ENCODE measurements around the gene FAHD2A.
A peak's percentile ranks its signal among the peaks of the same experiment; 100 is the strongest.
"Not testable (repeated sequence)": the region's sequence is repeated elsewhere in the genome, so short reads cannot be mapped to it uniquely, and the experiment has no call there.

The FAHD2A gene

GRCh38 chr2:95433973-95434372 is 31.5 kb downstream of the FAHD2A start:
- H3K4me3 ChIP-seq (replicated peaks in 1 of 2; ENCODE audit: low read depth in 2 of 2, low read length in 2 of 2); DNase-seq (ENCODE audit: low read depth in 2 of 2): not testable (repeated sequence)

GRCh38 chr2:95434507-95435076 is 32.1 kb downstream of the FAHD2A start:
- DNase-seq (ENCODE audit: low read depth in 2 of 2) = peak; percentile 24 to 57

GRCh38 chr2:95435162-95435871 is 32.8 kb downstream of the FAHD2A start:
- DNase-seq (ENCODE audit: low read depth in 2 of 2); H3K4me3 ChIP-seq (replicated peaks in 1 of 2; ENCODE audit: low read depth in 2 of 2, low read length in 2 of 2): not testable (repeated sequence)

More at GRCh38 chr2:95434507-95435076, 32.1 kb downstream of the FAHD2A start:
- H3K4me3 ChIP-seq (replicated peaks in 1 of 2; ENCODE audit: low read depth in 2 of 2, low read length in 2 of 2) = not testable (repeated sequence)

- not testable (repeated sequence) for DNase-seq (ENCODE audit: low read depth in 2 of 2); H3K4me3 ChIP-seq (replicated peaks in 1 of 2; ENCODE audit: low read depth in 2 of 2, low read length in 2 of 2)
These were observed 33.3 kb downstream of the FAHD2A start for GRCh38 chr2:95435872-95436209.

- H3K4me3 ChIP-seq (replicated peaks in 1 of 2; ENCODE audit: low read depth in 2 of 2, low read length in 2 of 2); DNase-seq (ENCODE audit: low read depth in 2 of 2): not testable (repeated sequence)
These were observed 40.1 kb downstream of the FAHD2A start for GRCh38 chr2:95442474-95443099.

GRCh38 chr2:95445317-95445716 is 42.8 kb downstream of the FAHD2A start:
- DNase-seq (ENCODE audit: low read depth in 2 of 2) = not testable (repeated sequence)

GRCh38 chr2:95463292-95463691 is 60.8 kb downstream of the FAHD2A start:
- H3K4me3 ChIP-seq (replicated peaks in 1 of 2; ENCODE audit: low read depth in 2 of 2, low read length in 2 of 2); DNase-seq (ENCODE audit: low read depth in 2 of 2): not testable (repeated sequence)

More at GRCh38 chr2:95445317-95445716, 42.8 kb downstream of the FAHD2A start:
- not testable (repeated sequence) for H3K4me3 ChIP-seq (replicated peaks in 1 of 2; ENCODE audit: low read depth in 2 of 2, low read length in 2 of 2)
